SK-N-SH (cell line): ENCODE results near the gene PRDM15. TPM values are rescaled to one million over a fixed set of nuclear protein-coding genes. Genes with fewer than 3 reads are reported as not detected.

Experiments
- CTCF ChIA-PET: fragments of 300-600, 350-600 bp; formaldehyde crosslinking; extraction: SDS; loops from one replicate; lab custom pipeline; 2021; lab: Yijun Ruan, JAX
- POLR2A ChIA-PET: fragments of 350-600 bp; sonication (Branson Sonifier 250); formaldehyde crosslinking; extraction: SDS; loops from one replicate; lab custom pipeline; 2020; ENCODE audit warnings: antibody characterized with exemption, inconsistent platforms; lab: Yijun Ruan, JAX
- DNase-seq: peaks from one replicate; pipeline ENCODE4 v3.0.0; 2012
- H2AFZ ChIP-seq: fragments of 200-600 bp; sonication (generic); 2 replicates; pipeline ENCODE4 v1.8.1; 2016; ENCODE audit warnings: antibody characterized with exemption, mild to moderate bottlenecking, low read depth
- H3F3A ChIP-seq: fragments of 200-600 bp; sonication (generic); replicated peaks from 2 replicates; pipeline ENCODE3; 2016; ENCODE audit warnings: antibody characterized with exemption, mild to moderate bottlenecking; ENCODE audit not compliant: insufficient read depth
- H3K27ac ChIP-seq, 2 experiments: fragments of 200-500 bp in 1 of 2; fragments of 200-600 bp in 1 of 2; sonication (Bioruptor generic) in 1 of 2; sonication (generic), shearing (Covaris generic) in 1 of 2; 2 replicates each; pipeline versions ENCODE4 v1.5.1 to v1.6.1; 2014 to 2016; ENCODE audit warnings: low read depth in 2 of 2, inconsistent platforms in 1 of 2, low read length in 1 of 2, mild to moderate bottlenecking in 1 of 2, mixed read lengths in 1 of 2
- H3K27me3 ChIP-seq: fragments of 200-600 bp; sonication (generic), shearing (Covaris generic); 2 replicates; pipeline ENCODE4 v1.6.1; 2016; ENCODE audit warnings: mixed run types; ENCODE audit not compliant: insufficient read depth
- H3K36me3 ChIP-seq, 2 experiments: fragments of 200-500 bp in 1 of 2; fragments of 200-600 bp in 1 of 2; sonication (Bioruptor generic) in 1 of 2; sonication (generic) in 1 of 2; replicated peaks in 1 of 2; 2 replicates each; pipeline versions ENCODE3 to v1.5.1; 2014 to 2016; ENCODE audit warnings: low read length in 1 of 2, mild to moderate bottlenecking in 1 of 2; ENCODE audit not compliant: insufficient read depth in 2 of 2, control insufficient read depth in 1 of 2
- H3K4me1 ChIP-seq, 2 experiments: fragments of 200-500 bp in 1 of 2; fragments of 200-600 bp in 1 of 2; sonication (Bioruptor generic) in 1 of 2; sonication (generic), shearing (Covaris generic) in 1 of 2; 2 replicates each; pipeline versions ENCODE4 v1.5.1 to v1.6.1; 2014 to 2016; ENCODE audit warnings: low read depth in 1 of 2, low read length in 1 of 2, mixed run types in 1 of 2; ENCODE audit not compliant: insufficient read depth in 2 of 2, control insufficient read depth in 1 of 2
- H3K4me2 ChIP-seq: fragments of 200-600 bp; sonication (generic), shearing (Covaris generic); 2 replicates; pipeline ENCODE4 v1.6.1; 2017; ENCODE audit warnings: mixed run types
- H3K4me3 ChIP-seq, 2 experiments: fragments of 200-500 bp in 1 of 2; fragments of 200-600 bp in 1 of 2; sonication (Bioruptor generic) in 1 of 2; sonication (generic), shearing (Covaris generic) in 1 of 2; 2 replicates each; pipeline versions ENCODE4 v1.5.1 to v1.8.1; 2014 to 2016; ENCODE audit warnings: low read depth in 2 of 2, inconsistent platforms in 1 of 2, low read length in 1 of 2, mild to moderate bottlenecking in 1 of 2, mixed read lengths in 1 of 2, moderate library complexity in 1 of 2
- H3K79me2 ChIP-seq: fragments of 200-600 bp; sonication (generic); 2 replicates; pipeline ENCODE4 v1.8.1; 2017; ENCODE audit warnings: mild to moderate bottlenecking; ENCODE audit not compliant: insufficient read depth
- H3K9ac ChIP-seq: fragments of 200-600 bp; sonication (generic); 2 replicates; pipeline ENCODE4 v1.6.1; 2017; ENCODE audit warnings: mixed run types
- H3K9me2 ChIP-seq: fragments of 200-600 bp; sonication (generic); 2 replicates; pipeline ENCODE4 v1.6.1; 2017; ENCODE audit warnings: mixed run types
- H3K9me3 ChIP-seq: fragments of 200-600 bp; sonication (generic); 2 replicates; pipeline ENCODE4 v1.6.1; 2017; ENCODE audit warnings: mixed run types, mild to moderate bottlenecking, moderate library complexity
- H4K20me1 ChIP-seq: fragments of 200-600 bp; sonication (generic); 2 replicates; pipeline ENCODE4 v1.6.1; 2017; ENCODE audit warnings: mild to moderate bottlenecking, mixed run types; ENCODE audit not compliant: insufficient read depth
- CHD2 ChIP-seq: fragments of 150-350 bp; IDR thresholded peaks from 2 replicates; pipeline ENCODE4 v1.6.1; 2018; ENCODE audit warnings: low read length; ENCODE audit not compliant: partially characterized antibody
- EP300 ChIP-seq, 2 experiments: IDR thresholded peaks; 2 replicates each; pipeline versions ENCODE4 v1.4.0 to v1.6.1; 2012; ENCODE audit warnings: borderline replicate concordance in 1 of 2, low read depth in 1 of 2, low read length in 1 of 2
- FOXJ3 ChIP-seq: sonication (generic); formaldehyde crosslinking; IDR thresholded peaks from 2 replicates; pipeline ENCODE4 v1.5.1; 2020; ENCODE audit warnings: mild to moderate bottlenecking, missing genetic modification reagents
- FOXM1 ChIP-seq: IDR thresholded peaks from 2 replicates; pipeline ENCODE4 v1.4.0; 2012; ENCODE audit warnings: low read depth, mild to moderate bottlenecking
- IRF3 ChIP-seq: fragments of 150-350 bp; IDR thresholded peaks from 2 replicates; pipeline ENCODE4 v1.6.1; 2016; ENCODE audit warnings: mild to moderate bottlenecking, low read depth, low read length
- JUND ChIP-seq: IDR thresholded peaks from 2 replicates; pipeline ENCODE4 v1.4.0; 2012
- MAX ChIP-seq: IDR thresholded peaks from 2 replicates; pipeline ENCODE4 v1.4.0; 2012; ENCODE audit warnings: low read depth
- MEF2A ChIP-seq: IDR thresholded peaks from 2 replicates; pipeline ENCODE4 v1.4.0; 2012; ENCODE audit warnings: low read depth, borderline replicate concordance
- MXI1 ChIP-seq: IDR thresholded peaks from 2 replicates; pipeline ENCODE4 v1.6.1; 2012; ENCODE audit warnings: mild to moderate bottlenecking, low read depth, low read length, improper control_type of control experiment
- RAD21 ChIP-seq: IDR thresholded peaks from 2 replicates; pipeline ENCODE4 v1.6.1; 2012; ENCODE audit warnings: mild to moderate bottlenecking, low read length
- REST ChIP-seq: IDR thresholded peaks from 2 replicates; pipeline ENCODE4 v1.6.1; 2012; ENCODE audit warnings: mild to moderate bottlenecking, low read depth, low read length, moderate library complexity
- RXRA ChIP-seq: IDR thresholded peaks from 2 replicates; pipeline ENCODE4 v1.4.0; 2012; ENCODE audit warnings: low read depth, mild to moderate bottlenecking, borderline replicate concordance
- SIN3A ChIP-seq: IDR thresholded peaks from 2 replicates; pipeline ENCODE4 v1.6.1; 2012; ENCODE audit warnings: low read depth, mild to moderate bottlenecking, low read length, moderate library complexity, borderline replicate concordance
- SMC3 ChIP-seq: IDR thresholded peaks from 2 replicates; pipeline ENCODE4 v1.6.1; 2012; ENCODE audit warnings: low read depth, low read length, improper control_type of control experiment
- TAF1 ChIP-seq: IDR thresholded peaks from 2 replicates; pipeline ENCODE4 v1.6.1; 2012; ENCODE audit warnings: low read depth, mild to moderate bottlenecking, low read length, moderate library complexity, borderline replicate concordance
- TCF12 ChIP-seq: IDR thresholded peaks from 2 replicates; pipeline ENCODE4 v1.4.0; 2012
- USF1 ChIP-seq: IDR thresholded peaks from 2 replicates; pipeline ENCODE4 v1.4.0; 2012; ENCODE audit warnings: low read depth, borderline replicate concordance
- USF2 ChIP-seq: fragments of 150-350 bp; IDR thresholded peaks from 2 replicates; pipeline ENCODE4 v1.6.1; 2017; ENCODE audit warnings: antibody characterized with exemption, low read length, low read depth, borderline replicate concordance
- WGBS: methylation state at CpG from one replicate; pipeline ENCODE4 v1.1.6; 2017; ENCODE audit warnings: low lambda C conversion rate; 5-methylcytosine and 5-hydroxymethylcytosine counted together
- polyA plus RNA-seq, 3 experiments: library from polyadenylated mRNA; depleted of rRNA; stranded (reverse); fragments of >200 nt; gene quantifications; 2 replicates each; pipeline ENCODE4 v1.2.3, GENCODE V29; 2012

The PRDM15 gene
- polyA plus RNA-seq, 1 of the 3 experiments (the other 2 are of a cell fraction): 7.0 TPM

GRCh38 chr21:41856572-41856971, 22.6 kb downstream of the PRDM15 start:
- Histone ChIP-seq H3F3A (no peaks in the 10 kb centered on the region), H3K9me2 (no peaks in the 10 kb centered on the region), H3K9me3 (no peaks in the 10 kb centered on the region), H3K4me2 (no peak overlapping the region), H3K27me3 (no peaks in the 10 kb centered on the region), H3K4me3 (no peak overlapping the region), H2AFZ (no peak overlapping the region), H3K9ac (no peak overlapping the region), H3K36me3 (peaks cover 0 to 28% of the 10 kb centered on the region in 2 experiments), H3K79me2 (no peaks in the 10 kb centered on the region; the same call in 1 of the 2 replicates), H3K27ac (no peak overlapping the region), H4K20me1 (no peaks in the 10 kb centered on the region), H3K4me1 (no peaks in the 10 kb centered on the region)
- TF ChIP-seq USF2 (no peak), USF1 (no peak), REST (no peak), TAF1 (no peak), RXRA (no peak), FOXJ3 (CRISPR knock-in tag) (no peak), MAX (no peak), SMC3 (no peak), CHD2 (no peak), JUND (no peak), RAD21 (no peak), FOXM1 (no peak), IRF3 (no peak), MXI1 (no peak), SIN3A (no peak), MEF2A (no peak), EP300 (IDR thresholded peaks at IDR 0.05; ENCODE audit: borderline replicate concordance in 1 of 2, low read depth in 1 of 2, low read length in 1 of 2) (no peak), TCF12 (no peak)
- ChIA-PET CTCF (interaction anchor here (0.7 to 1.0 kb wide), 3 partner anchors 81 to 261 kb away, joined by 3 read pairs; no protein-coding TSS in a partner anchor), POLR2A (no interaction called here)
- 94% methylated on average over 10 of the region's 10 CpGs for WGBS
- DNase-seq: no peak
